ENCODE data around the gene PPFIA2. TPM values are rescaled to one million over a fixed set of nuclear protein-coding genes. Genes with fewer than 3 reads are reported as not detected.

The PPFIA2 gene
- polyA plus RNA-seq, 1 donor from 2014 or later = 65.3 TPM

DNA sequence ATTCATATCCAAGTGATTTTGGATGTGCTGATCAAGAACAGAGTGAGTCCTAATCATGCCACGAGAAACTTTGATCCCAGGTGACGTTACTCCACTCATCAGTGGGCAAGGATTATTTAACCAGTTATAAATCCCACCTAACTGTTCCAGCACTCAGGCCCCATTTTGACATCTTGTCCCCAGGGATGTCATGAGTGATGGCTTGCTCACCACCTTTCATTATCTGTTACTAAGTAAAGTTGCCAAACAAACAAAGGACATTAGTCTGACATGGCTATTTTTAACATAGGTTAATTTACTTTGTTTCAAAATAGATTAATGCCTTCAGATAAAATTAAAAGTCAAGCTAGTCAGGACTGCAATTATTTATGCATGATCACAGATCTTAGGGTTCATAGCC lies 425.3 kb downstream of the PPFIA2 start:
- H3K4me2 ChIP-seq (ENCODE audit: low read length) = no peak overlapping the region
- H3F3A ChIP-seq (ENCODE audit: insufficient read depth, low read length, poor library complexity, severe bottlenecking) = no peaks in the 10 kb centered on the region
- H3K36me3 ChIP-seq (ENCODE audit: insufficient read depth, low read length) = peaks cover 8% of the 10 kb centered on the region
- H3K4me3 ChIP-seq (ENCODE audit: low read length) = no peak overlapping the region
- H3K27me3 ChIP-seq (ENCODE audit: insufficient read depth, low read depth, low read length) = no peaks in the 10 kb centered on the region
- TF ChIP-seq, protein P1, sequence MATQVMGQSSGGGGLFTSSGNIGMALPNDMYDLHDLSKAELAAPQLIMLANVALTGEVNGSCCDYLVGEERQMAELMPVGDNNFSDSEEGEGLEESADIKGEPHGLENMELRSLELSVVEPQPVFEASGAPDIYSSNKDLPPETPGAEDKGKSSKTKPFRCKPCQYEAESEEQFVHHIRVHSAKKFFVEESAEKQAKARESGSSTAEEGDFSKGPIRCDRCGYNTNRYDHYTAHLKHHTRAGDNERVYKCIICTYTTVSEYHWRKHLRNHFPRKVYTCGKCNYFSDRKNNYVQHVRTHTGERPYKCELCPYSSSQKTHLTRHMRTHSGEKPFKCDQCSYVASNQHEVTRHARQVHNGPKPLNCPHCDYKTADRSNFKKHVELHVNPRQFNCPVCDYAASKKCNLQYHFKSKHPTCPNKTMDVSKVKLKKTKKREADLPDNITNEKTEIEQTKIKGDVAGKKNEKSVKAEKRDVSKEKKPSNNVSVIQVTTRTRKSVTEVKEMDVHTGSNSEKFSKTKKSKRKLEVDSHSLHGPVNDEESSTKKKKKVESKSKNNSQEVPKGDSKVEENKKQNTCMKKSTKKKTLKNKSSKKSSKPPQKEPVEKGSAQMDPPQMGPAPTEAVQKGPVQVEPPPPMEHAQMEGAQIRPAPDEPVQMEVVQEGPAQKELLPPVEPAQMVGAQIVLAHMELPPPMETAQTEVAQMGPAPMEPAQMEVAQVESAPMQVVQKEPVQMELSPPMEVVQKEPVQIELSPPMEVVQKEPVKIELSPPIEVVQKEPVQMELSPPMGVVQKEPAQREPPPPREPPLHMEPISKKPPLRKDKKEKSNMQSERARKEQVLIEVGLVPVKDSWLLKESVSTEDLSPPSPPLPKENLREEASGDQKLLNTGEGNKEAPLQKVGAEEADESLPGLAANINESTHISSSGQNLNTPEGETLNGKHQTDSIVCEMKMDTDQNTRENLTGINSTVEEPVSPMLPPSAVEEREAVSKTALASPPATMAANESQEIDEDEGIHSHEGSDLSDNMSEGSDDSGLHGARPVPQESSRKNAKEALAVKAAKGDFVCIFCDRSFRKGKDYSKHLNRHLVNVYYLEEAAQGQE (IDR thresholded peaks at IDR 0.05; ENCODE audit: borderline replicate concordance) = no peak
- TF ChIP-seq EP300 (conservative IDR thresholded peaks at IDR 0.05; ENCODE audit: poor library complexity, severe bottlenecking) (no peak), POLR2AphosphoS5 (IDR thresholded peaks at IDR 0.05) (no peak), SMC3 (conservative IDR thresholded peaks at IDR 0.05; ENCODE audit: poor library complexity) (no peak), MXI1 (conservative IDR thresholded peaks at IDR 0.05; ENCODE audit: poor library complexity, severe bottlenecking) (no peak), TAF1 (IDR thresholded peaks at IDR 0.05; ENCODE audit: low read depth) (no peak)
- TF ChIP-seq, protein P2, sequence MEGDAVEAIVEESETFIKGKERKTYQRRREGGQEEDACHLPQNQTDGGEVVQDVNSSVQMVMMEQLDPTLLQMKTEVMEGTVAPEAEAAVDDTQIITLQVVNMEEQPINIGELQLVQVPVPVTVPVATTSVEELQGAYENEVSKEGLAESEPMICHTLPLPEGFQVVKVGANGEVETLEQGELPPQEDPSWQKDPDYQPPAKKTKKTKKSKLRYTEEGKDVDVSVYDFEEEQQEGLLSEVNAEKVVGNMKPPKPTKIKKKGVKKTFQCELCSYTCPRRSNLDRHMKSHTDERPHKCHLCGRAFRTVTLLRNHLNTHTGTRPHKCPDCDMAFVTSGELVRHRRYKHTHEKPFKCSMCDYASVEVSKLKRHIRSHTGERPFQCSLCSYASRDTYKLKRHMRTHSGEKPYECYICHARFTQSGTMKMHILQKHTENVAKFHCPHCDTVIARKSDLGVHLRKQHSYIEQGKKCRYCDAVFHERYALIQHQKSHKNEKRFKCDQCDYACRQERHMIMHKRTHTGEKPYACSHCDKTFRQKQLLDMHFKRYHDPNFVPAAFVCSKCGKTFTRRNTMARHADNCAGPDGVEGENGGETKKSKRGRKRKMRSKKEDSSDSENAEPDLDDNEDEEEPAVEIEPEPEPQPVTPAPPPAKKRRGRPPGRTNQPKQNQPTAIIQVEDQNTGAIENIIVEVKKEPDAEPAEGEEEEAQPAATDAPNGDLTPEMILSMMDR (IDR thresholded peaks at IDR 0.05; ENCODE audit: poor library complexity, severe bottlenecking) = no peak
- H4K20me1 ChIP-seq (ENCODE audit: insufficient read depth) = no peaks in the 10 kb centered on the region
- H3K27ac ChIP-seq (ENCODE audit: low read length) = no peak overlapping the region
- H3K9me2 ChIP-seq (ENCODE audit: insufficient read depth, low read length) = no peaks in the 10 kb centered on the region
- no peak overlapping the region for H2AFZ ChIP-seq (ENCODE audit: low read depth, low read length)
- H3K9ac ChIP-seq (ENCODE audit: low read length) = no peak overlapping the region
- H3K79me2 ChIP-seq (replicated peaks; ENCODE audit: insufficient read depth, low read length) = no peaks in the 10 kb centered on the region
- no peaks in the 10 kb centered on the region for H3K9me3 ChIP-seq (ENCODE audit: low read length)

DNA sequence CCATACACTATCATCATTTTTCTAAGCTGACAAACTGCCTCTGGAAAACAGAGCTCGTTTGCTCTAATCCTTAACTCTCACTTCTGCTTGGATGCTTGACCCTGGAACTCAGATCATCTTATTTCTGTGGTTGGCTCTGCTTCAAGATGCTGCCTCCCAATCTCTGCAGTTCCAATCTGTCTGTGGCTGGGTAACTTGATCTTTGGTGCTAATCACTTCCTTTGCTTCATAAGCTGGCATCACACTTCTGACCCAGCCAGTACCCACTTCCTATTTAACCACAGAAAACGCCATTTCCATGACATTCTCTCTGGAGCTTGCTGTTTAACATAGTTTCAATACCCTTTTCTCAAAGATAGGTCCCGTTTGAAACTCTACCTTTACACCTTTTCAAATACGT lies 427.1 kb downstream of the PPFIA2 start:
- TF ChIP-seq SMC3 (conservative IDR thresholded peaks at IDR 0.05; ENCODE audit: poor library complexity) (no peak), MXI1 (conservative IDR thresholded peaks at IDR 0.05; ENCODE audit: poor library complexity, severe bottlenecking) (no peak), EZH2 (IDR thresholded peaks at IDR 0.05; ENCODE audit: borderline replicate concordance, insufficient read depth, low read length, poor library complexity, severe bottlenecking) (no peak), RAD21 (conservative IDR thresholded peaks at IDR 0.05) (no peak), EP300 (conservative IDR thresholded peaks at IDR 0.05; ENCODE audit: poor library complexity, severe bottlenecking) (no peak), TAF1 (IDR thresholded peaks at IDR 0.05; ENCODE audit: low read depth) (no peak), POLR2AphosphoS5 (IDR thresholded peaks at IDR 0.05) (no peak)
- TF ChIP-seq, protein P2 (IDR thresholded peaks at IDR 0.05; ENCODE audit: poor library complexity, severe bottlenecking) = no peak
- no peaks in the 10 kb centered on the region for H3K9me3 ChIP-seq (ENCODE audit: low read length)
- H3K36me3 ChIP-seq (ENCODE audit: insufficient read depth, low read length) = peaks cover 8% of the 10 kb centered on the region
- no peak overlapping the region for H3K9ac ChIP-seq (ENCODE audit: low read length)
- no peaks in the 10 kb centered on the region for H3K9me2 ChIP-seq (ENCODE audit: insufficient read depth, low read length)
- H3K27ac ChIP-seq (ENCODE audit: low read length) = no peak overlapping the region
- H3K27me3 ChIP-seq (ENCODE audit: insufficient read depth, low read depth, low read length) = no peaks in the 10 kb centered on the region
- H3F3A ChIP-seq (ENCODE audit: insufficient read depth, low read length, poor library complexity, severe bottlenecking) = no peaks in the 10 kb centered on the region
- no peaks in the 10 kb centered on the region for H3K79me2 ChIP-seq (replicated peaks; ENCODE audit: insufficient read depth, low read length)
- H3K4me3 ChIP-seq (ENCODE audit: low read length) = no peak overlapping the region
- H4K20me1 ChIP-seq (ENCODE audit: insufficient read depth) = no peaks in the 10 kb centered on the region
- H3K4me2 ChIP-seq (ENCODE audit: low read length) = no peak overlapping the region
- H2AFZ ChIP-seq (ENCODE audit: low read depth, low read length) = no peak overlapping the region

Measured in neural cell (in vitro differentiated cells).